Measurements from ENCODE around the gene ARL4C. TPM values are rescaled to one million over a fixed set of nuclear protein-coding genes. Genes with fewer than 3 reads are reported as not detected.

Gene ARL4C
- total RNA-seq, 1 experiment from 2014 or later, result 51.3 TPM

DNA sequence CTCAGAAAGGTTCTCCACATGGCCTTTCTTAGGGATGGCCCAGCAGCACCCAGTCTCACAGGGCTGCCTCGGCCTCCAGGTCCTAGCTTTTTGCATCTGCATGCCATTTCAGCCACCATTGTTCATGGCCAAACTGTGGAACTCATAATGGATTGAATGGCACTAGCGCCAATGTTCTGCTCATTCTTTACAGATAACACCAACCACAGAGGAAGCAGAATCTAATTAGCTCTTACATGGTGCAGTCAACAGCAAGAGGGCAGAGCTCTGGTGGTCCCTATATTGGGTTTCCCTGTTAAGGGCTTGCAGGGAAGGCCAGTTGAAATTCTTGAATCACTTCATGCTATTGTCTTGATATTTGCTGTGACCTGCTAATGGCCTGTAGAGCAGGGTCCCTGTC, 45.6 kb downstream of the ARL4C start:
- H3K27ac ChIP-seq, result peak overlapping the region; percentile 72
- H4K20me1 ChIP-seq (ENCODE audit: insufficient read depth), result no peaks in the 10 kb centered on the region
- H3K27me3 ChIP-seq (ENCODE audit: insufficient read depth, low read depth), result no peaks in the 10 kb centered on the region
- H3K4me2 ChIP-seq, result peak overlapping the region; percentile 24
- no peaks in the 10 kb centered on the region for H3K79me2 ChIP-seq (ENCODE audit: low read depth)
- H3K4me3 ChIP-seq, result no peak overlapping the region
- intact Hi-C loops (cut with micrococcal nuclease; ENCODE audit: unreplicated experiment), result no loop called here
- 0 out of 2 replicates have a peak, but pooled peaks cover 4% of the 10 kb centered on the region for H3K9me3 ChIP-seq (ENCODE audit: insufficient read depth, low read depth)
- H3K4me1 ChIP-seq (replicated peaks; ENCODE audit: insufficient read depth), result peaks cover 28% of the 10 kb centered on the region
- H2AFZ ChIP-seq, result peak overlapping the region; percentile 13; the same call in 1 of the 2 replicates
- TSS peak; percentile 36 for BruUV-seq (replicated peaks)
- TF ChIP-seq EZH2 (IDR thresholded peaks at IDR 0.05; ENCODE audit: low read depth), result no peak
- TF ChIP-seq, protein P1, sequence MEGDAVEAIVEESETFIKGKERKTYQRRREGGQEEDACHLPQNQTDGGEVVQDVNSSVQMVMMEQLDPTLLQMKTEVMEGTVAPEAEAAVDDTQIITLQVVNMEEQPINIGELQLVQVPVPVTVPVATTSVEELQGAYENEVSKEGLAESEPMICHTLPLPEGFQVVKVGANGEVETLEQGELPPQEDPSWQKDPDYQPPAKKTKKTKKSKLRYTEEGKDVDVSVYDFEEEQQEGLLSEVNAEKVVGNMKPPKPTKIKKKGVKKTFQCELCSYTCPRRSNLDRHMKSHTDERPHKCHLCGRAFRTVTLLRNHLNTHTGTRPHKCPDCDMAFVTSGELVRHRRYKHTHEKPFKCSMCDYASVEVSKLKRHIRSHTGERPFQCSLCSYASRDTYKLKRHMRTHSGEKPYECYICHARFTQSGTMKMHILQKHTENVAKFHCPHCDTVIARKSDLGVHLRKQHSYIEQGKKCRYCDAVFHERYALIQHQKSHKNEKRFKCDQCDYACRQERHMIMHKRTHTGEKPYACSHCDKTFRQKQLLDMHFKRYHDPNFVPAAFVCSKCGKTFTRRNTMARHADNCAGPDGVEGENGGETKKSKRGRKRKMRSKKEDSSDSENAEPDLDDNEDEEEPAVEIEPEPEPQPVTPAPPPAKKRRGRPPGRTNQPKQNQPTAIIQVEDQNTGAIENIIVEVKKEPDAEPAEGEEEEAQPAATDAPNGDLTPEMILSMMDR (conservative IDR thresholded peaks at IDR 0.05), result no peak
- H3K36me3 ChIP-seq (ENCODE audit: low read depth), result no peaks in the 10 kb centered on the region
- POLR2A ChIA-PET (ENCODE audit: unreplicated experiment), result interaction anchor here (0.6 to 1.0 kb wide), 2 partner anchors 14 to 24 kb away, joined by 3 to 12 read pairs; no protein-coding TSS in a partner anchor
- no peaks in the 10 kb centered on the region for H3K9me2 ChIP-seq (ENCODE audit: insufficient read depth)
- peaks cover 14% of the 10 kb centered on the region for H3F3A ChIP-seq (ENCODE audit: insufficient read depth, low read depth)
- CTCF ChIA-PET, result no interaction called here
- peak in 1 of 2 experiments; percentile 26 for DNase-seq

DNA sequence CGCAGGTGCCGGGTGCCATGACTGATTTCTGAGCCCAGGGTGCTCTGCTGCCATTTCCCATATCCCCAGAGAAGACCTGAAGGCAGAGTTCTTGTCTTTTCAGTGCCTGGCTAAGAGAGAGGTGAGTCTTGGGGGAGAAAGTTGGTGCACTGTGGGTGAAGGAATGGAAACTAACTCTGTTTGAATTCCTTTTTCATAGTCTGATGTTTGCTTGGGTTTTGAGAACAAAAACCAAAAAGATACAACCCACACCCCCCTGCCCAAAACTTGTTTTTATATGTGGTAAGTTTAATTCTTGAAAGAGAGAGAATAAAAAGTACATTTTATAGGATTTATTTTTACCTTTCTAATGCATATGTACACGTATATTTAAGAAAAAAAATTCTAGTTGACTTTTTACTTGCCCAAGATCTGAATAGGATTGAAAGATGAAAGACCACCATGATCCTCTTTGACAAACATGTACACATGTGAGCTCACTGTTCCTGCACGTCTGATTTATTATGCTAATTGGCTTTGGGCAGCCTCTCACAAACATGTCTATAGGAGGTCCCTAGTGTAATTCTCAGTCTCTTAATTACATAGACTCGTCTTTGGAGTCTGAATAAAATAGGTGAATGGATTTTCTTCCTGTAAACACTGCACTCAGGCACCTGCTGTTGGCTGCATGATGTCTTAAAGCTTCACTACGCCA, 46.3 kb downstream of the ARL4C start:
- CTCF ChIA-PET, result no interaction called here

DNA sequence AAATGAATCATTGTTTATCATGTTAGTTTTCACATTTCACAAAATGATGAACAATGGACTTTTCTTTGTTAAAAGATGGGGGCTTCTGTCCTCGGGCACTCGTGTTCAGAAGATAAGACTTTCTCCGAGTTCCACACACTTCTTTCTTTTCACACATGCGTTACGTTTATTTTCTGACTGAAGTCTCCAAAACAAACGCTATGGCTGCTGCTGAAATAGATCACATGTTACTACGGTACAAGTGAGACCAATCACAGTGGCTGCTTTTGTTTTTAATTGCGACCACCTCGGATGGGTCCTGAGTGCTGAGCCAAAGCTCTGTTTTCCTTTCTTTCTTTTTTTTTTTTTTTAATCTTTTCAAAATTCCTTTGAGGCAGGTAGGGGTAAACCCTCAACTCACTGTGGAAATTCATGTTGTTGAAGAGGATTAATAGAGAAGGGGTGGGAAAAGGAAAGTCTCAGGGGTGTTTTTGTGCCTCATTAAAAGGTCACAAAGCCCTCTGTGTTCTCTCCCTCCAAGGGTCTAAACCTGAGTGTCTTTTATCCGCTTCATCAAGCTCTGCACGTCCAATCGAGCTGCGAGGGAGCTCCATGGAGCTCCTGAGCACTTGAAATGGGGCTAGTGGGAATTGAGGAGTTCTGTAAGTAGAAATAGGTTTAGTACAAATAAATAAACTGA, 48.2 kb downstream of the ARL4C start:
- POLR2A ChIA-PET (ENCODE audit: unreplicated experiment), result no interaction called here
- no peaks in the 10 kb centered on the region for H4K20me1 ChIP-seq (ENCODE audit: insufficient read depth)
- no peaks in the 10 kb centered on the region for H3K36me3 ChIP-seq (ENCODE audit: low read depth)
- no TSS peak for BruUV-seq (replicated peaks)
- H2AFZ ChIP-seq, result no peak overlapping the region
- H3K79me2 ChIP-seq (ENCODE audit: low read depth), result no peaks in the 10 kb centered on the region
- no peak overlapping the region for H3K4me3 ChIP-seq
- H3F3A ChIP-seq (ENCODE audit: insufficient read depth, low read depth), result peaks cover 14% of the 10 kb centered on the region
- no peaks in the 10 kb centered on the region for H3K9me3 ChIP-seq (ENCODE audit: insufficient read depth, low read depth)
- TF ChIP-seq EZH2 (IDR thresholded peaks at IDR 0.05; ENCODE audit: low read depth), result no peak
- TF ChIP-seq, protein P1 (conservative IDR thresholded peaks at IDR 0.05), result no peak
- no peak overlapping the region for H3K27ac ChIP-seq
- no peaks in the 10 kb centered on the region for H3K9me2 ChIP-seq (ENCODE audit: insufficient read depth)
- peaks cover 28% of the 10 kb centered on the region for H3K4me1 ChIP-seq (replicated peaks; ENCODE audit: insufficient read depth)
- no peaks in the 10 kb centered on the region for H3K27me3 ChIP-seq (ENCODE audit: insufficient read depth, low read depth)
- intact Hi-C loops (cut with micrococcal nuclease; ENCODE audit: unreplicated experiment), result no loop called here
- CTCF ChIA-PET, result interaction anchor here (0.6 kb wide), 1 partner anchor 69 kb away, joined by 4 read pairs; no protein-coding TSS in a partner anchor
- no peak overlapping the region for H3K4me2 ChIP-seq
- peak in 1 of 2 experiments; percentile 26 for DNase-seq

More for the DNA sequence above, 46.3 kb downstream of the ARL4C start:
- peaks cover 28% of the 10 kb centered on the region for H3K4me1 ChIP-seq (replicated peaks; ENCODE audit: insufficient read depth)
- intact Hi-C loops (cut with micrococcal nuclease; ENCODE audit: unreplicated experiment), result no loop called here
- H3K36me3 ChIP-seq (ENCODE audit: low read depth), result no peaks in the 10 kb centered on the region
- H2AFZ ChIP-seq, result no peak overlapping the region
- H3F3A ChIP-seq (ENCODE audit: insufficient read depth, low read depth), result peaks cover 14% of the 10 kb centered on the region
- TF ChIP-seq EZH2 (IDR thresholded peaks at IDR 0.05; ENCODE audit: low read depth), result no peak
- TF ChIP-seq, protein P1 (conservative IDR thresholded peaks at IDR 0.05), result no peak
- H4K20me1 ChIP-seq (ENCODE audit: insufficient read depth), result no peaks in the 10 kb centered on the region
- no peak overlapping the region for H3K4me3 ChIP-seq
- H3K9me3 ChIP-seq (ENCODE audit: insufficient read depth, low read depth), result 0 out of 2 replicates have a peak, but pooled peaks cover 4% of the 10 kb centered on the region
- POLR2A ChIA-PET (ENCODE audit: unreplicated experiment), result interaction anchor here (0.6 kb wide), 1 partner anchor 14 kb away, joined by 3 read pairs; no protein-coding TSS in a partner anchor
- peak in 1 of 2 experiments; percentile 31 for DNase-seq
- no peak overlapping the region for H3K27ac ChIP-seq
- no peaks in the 10 kb centered on the region for H3K27me3 ChIP-seq (ENCODE audit: insufficient read depth, low read depth)
- BruUV-seq (replicated peaks), result no TSS peak
- no peaks in the 10 kb centered on the region for H3K9me2 ChIP-seq (ENCODE audit: insufficient read depth)
- no peaks in the 10 kb centered on the region for H3K79me2 ChIP-seq (ENCODE audit: low read depth)
- H3K4me2 ChIP-seq, result no peak overlapping the region
